ENCODE data around the gene OSBP. TPM values are rescaled to one million over a fixed set of nuclear protein-coding genes. Genes with fewer than 3 reads are reported as not detected.
"Not testable (repeated sequence)": the region's sequence is repeated elsewhere in the genome, so short reads cannot be mapped to it uniquely, and the experiment has no call there.

The OSBP gene
- total RNA-seq, 4 donors from 2014 or later, result 37.2 to 71.5 (median 49.6) TPM

DNA sequence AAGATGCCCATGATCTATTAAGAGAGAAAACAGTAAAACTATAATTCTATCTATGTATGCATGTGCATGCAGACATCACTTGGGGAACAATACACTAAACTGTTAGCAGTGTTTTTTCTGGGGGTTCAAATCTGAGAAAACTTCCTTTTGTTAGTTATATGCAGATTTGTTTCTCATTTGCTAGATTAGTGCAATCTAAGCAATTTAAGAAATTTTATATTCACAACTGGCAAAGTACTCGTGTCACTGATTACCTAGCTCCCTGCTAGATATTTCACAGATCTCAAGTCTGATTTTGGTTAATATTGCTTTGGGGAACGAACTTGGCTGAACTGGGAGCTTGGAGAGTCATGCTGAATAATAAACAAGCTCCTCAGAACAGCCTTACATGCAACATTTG, 14.9 kb upstream of the OSBP start:
- no peak overlapping the region for H3K4me3 ChIP-seq
- H3K36me3 ChIP-seq, result peaks cover 6% of the 10 kb centered on the region
- DNase-seq (ENCODE audit: low spot score in 2 of 2), result no peak
- H3K4me1 ChIP-seq, result no peaks in the 10 kb centered on the region
- no peaks in the 10 kb centered on the region for H3K9me3 ChIP-seq
- H3K27me3 ChIP-seq, result no peaks in the 10 kb centered on the region
- 80% methylated on average over 2 of the region's 2 CpGs for WGBS
- no peak overlapping the region for H3K27ac ChIP-seq
- TF ChIP-seq POLR2AphosphoS5 (IDR thresholded peaks at IDR 0.05), result no peak
- no peak for TF ChIP-seq POLR2A (IDR thresholded peaks at IDR 0.05)
- TF ChIP-seq EP300 (IDR thresholded peaks at IDR 0.05), result no peak
- TF ChIP-seq, protein P1, sequence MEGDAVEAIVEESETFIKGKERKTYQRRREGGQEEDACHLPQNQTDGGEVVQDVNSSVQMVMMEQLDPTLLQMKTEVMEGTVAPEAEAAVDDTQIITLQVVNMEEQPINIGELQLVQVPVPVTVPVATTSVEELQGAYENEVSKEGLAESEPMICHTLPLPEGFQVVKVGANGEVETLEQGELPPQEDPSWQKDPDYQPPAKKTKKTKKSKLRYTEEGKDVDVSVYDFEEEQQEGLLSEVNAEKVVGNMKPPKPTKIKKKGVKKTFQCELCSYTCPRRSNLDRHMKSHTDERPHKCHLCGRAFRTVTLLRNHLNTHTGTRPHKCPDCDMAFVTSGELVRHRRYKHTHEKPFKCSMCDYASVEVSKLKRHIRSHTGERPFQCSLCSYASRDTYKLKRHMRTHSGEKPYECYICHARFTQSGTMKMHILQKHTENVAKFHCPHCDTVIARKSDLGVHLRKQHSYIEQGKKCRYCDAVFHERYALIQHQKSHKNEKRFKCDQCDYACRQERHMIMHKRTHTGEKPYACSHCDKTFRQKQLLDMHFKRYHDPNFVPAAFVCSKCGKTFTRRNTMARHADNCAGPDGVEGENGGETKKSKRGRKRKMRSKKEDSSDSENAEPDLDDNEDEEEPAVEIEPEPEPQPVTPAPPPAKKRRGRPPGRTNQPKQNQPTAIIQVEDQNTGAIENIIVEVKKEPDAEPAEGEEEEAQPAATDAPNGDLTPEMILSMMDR (IDR thresholded peaks at IDR 0.05), result no peak

DNA sequence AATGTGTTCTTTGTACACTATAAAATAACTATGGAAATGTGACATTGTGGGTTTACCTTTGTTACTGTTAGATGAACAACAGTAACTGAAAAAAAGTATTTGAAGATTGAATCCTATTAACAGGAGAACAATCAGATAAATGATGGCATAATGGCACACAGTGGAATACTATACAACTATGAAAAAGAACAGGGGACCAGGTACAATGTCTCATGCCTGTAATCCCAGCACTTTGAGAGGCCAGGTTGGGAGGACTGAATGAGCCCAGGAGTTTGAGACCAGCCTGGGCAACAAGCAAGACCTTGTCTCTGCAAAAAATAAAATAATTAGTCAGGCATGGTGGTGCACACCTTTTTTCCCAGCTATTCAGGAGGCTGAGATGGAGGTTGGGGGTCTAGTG, 14.4 kb upstream of the OSBP start:
- TF ChIP-seq POLR2A (IDR thresholded peaks at IDR 0.05) (no peak), POLR2AphosphoS5 (IDR thresholded peaks at IDR 0.05) (no peak), EP300 (IDR thresholded peaks at IDR 0.05) (no peak)
- TF ChIP-seq, protein P1 (IDR thresholded peaks at IDR 0.05), result no peak
- H3K36me3 ChIP-seq, result peaks cover 4% of the 10 kb centered on the region
- DNase-seq (ENCODE audit: low spot score in 2 of 2), result no peak
- H3K4me1 ChIP-seq, result no peaks in the 10 kb centered on the region
- no peak overlapping the region for H3K4me3 ChIP-seq
- no peak overlapping the region for H3K27ac ChIP-seq
- H3K27me3 ChIP-seq, result no peaks in the 10 kb centered on the region
- H3K9me3 ChIP-seq, result no peaks in the 10 kb centered on the region

DNA sequence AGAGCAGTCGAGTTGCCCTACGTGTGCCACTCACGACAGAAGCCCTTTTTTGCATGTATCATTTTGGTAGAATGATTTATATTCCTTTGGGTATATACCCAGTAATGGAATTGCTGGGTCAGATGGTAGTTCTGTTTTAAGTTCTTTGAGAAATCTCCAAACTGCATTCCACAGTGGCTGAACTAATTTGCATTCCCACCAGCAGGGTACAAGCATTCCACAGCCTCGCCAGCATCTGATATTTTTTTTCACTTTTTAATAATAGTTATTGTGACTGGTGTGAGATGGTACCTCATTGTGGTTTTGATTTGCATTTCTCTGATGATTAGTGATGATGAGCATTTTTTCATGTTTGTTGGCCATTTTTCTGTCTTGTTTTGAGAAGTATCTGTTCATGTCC, 11.4 kb upstream of the OSBP start:
- H3K4me1 ChIP-seq; DNase-seq (ENCODE audit: low spot score in 2 of 2); H3K9me3 ChIP-seq; H3K4me3 ChIP-seq; H3K36me3 ChIP-seq; H3K27ac ChIP-seq; H3K27me3 ChIP-seq: not testable (repeated sequence)
- WGBS, result 84% methylated on average over 4 of the region's 4 CpGs

DNA sequence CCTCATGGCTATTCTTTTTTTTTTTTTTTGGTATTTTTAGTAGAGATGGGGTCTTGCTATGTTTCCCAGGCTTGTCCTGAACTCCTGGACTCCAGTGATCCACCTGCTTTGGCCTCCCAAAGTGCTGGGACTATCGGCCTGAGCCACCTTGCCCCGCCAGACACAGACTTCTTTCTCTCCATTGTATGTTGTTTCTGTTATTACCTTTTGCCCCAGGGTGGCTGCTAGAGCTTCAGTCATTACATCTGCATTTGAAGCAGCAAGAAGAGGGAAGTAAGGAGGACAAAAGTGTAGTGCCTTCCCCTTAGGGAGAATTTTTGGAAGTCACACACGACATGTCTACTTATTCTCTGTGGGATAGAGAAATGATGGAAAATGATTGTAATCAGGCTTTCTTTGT, 10.1 kb upstream of the OSBP start:
- Histone ChIP-seq H3K27ac (no peak overlapping the region), H3K36me3 (no peaks in the 10 kb centered on the region), H3K4me3 (no peak overlapping the region), H3K9me3 (no peaks in the 10 kb centered on the region), H3K4me1 (no peaks in the 10 kb centered on the region), H3K27me3 (no peaks in the 10 kb centered on the region)
- TF ChIP-seq EP300 (IDR thresholded peaks at IDR 0.05) (no peak), POLR2A (IDR thresholded peaks at IDR 0.05) (no peak), POLR2AphosphoS5 (IDR thresholded peaks at IDR 0.05) (no peak)
- TF ChIP-seq, protein P1 (IDR thresholded peaks at IDR 0.05), result no peak
- DNase-seq (ENCODE audit: low spot score in 2 of 2), result no peak
- 74% methylated on average over 3 of the region's 3 CpGs for WGBS

DNA sequence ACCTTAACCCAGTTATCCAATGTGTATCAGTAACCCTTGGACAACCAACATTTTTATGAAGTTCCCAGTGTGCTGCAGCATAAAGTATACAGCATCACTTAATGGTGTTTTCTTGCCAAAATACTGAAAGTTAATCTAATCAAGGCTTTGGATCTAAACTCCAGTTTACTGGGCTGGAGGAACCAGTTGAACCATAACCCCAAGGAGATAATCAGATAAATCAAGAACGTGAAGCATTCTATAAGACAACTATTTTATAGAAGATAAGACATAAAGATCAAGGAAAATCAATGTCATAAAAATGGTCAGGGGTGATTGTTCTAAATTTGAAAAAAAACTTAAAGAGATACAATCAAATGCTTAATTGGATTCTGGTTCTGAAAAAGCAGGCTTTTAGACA, 2.3 kb upstream of the OSBP start:
- DNase-seq (ENCODE audit: low spot score in 2 of 2), result no peak
- no peaks in the 10 kb centered on the region for H3K36me3 ChIP-seq
- H3K9me3 ChIP-seq, result no peaks in the 10 kb centered on the region
- no peaks in the 10 kb centered on the region for H3K27me3 ChIP-seq
- peaks cover 23% of the 10 kb centered on the region for H3K4me1 ChIP-seq
- WGBS, result 39% methylated on average over 1 of the region's 1 CpG
- no peak for TF ChIP-seq POLR2AphosphoS5 (IDR thresholded peaks at IDR 0.05)
- TF ChIP-seq, protein P1 (IDR thresholded peaks at IDR 0.05), result no peak
- TF ChIP-seq POLR2A (IDR thresholded peaks at IDR 0.05), result no peak
- no peak for TF ChIP-seq EP300 (IDR thresholded peaks at IDR 0.05)
- H3K4me3 ChIP-seq, result no peak overlapping the region
- no peak overlapping the region for H3K27ac ChIP-seq

DNA sequence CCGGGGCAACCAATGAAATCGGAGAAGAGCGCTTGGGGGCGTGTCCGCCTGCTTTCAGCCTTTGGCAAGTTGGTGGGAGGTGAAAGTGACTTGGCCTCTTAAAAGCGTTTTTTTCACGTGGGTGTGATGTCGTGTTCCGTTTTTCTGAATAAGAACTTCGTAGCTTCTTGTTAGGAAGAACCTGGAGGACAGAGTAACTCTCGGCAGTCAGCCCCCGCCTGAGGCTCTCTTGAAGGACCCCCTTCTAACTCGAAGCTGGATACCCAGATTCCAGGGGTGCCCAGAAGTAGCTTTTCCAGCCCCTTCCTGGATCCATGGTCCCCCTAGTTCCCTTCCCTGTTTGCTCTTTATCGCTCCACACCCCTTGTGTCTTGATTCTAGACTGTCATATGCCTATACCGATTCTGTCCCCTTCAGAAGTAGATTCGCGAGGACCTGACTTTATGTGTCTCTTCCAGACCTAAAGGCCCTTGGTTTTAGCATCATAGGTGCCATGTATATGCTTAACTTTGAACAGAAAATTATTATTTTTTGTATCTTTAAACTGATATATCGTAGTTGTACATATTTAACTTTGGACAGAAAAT, 915 bp upstream of the OSBP start:
- 12% methylated on average over 18 of the region's 18 CpGs for WGBS

More for the DNA sequence above, 915 bp upstream of the OSBP start:
- DNase-seq (ENCODE audit: low spot score in 2 of 2), result peak in 1 of 2 donors; percentile 99
- Histone ChIP-seq H3K27me3 (no peaks in the 10 kb centered on the region), H3K4me3 (peak overlapping the region; percentile 51), H3K9me3 (no peaks in the 10 kb centered on the region), H3K36me3 (no peaks in the 10 kb centered on the region), H3K4me1 (peaks cover 37% of the 10 kb centered on the region), H3K27ac (peak overlapping the region; percentile 89)
- TF ChIP-seq POLR2A (IDR thresholded peaks at IDR 0.05) (peak in 1 of 2 donors; percentile 40), POLR2AphosphoS5 (IDR thresholded peaks at IDR 0.05) (no peak)
